ENCODE data around the gene NPAS3. TPM values are rescaled to one million over a fixed set of nuclear protein-coding genes. Genes with fewer than 3 reads are reported as not detected.

The NPAS3 gene
- total and polyA plus RNA-seq, 2 of the 13 experiments (the other 11 are each of a cell fraction or from before 2014, with no cell fraction given), result not detected

- TF ChIP-seq ARID4A (CRISPR knock-in tag; IDR thresholded peaks at IDR 0.05; ENCODE audit: borderline replicate concordance), result no peak
- no peak for TF ChIP-seq POGK (CRISPR knock-in tag; conservative IDR thresholded peaks at IDR 0.05)
- no peak for TF ChIP-seq NR2C2 (CRISPR knock-in tag; IDR thresholded peaks at IDR 0.05; ENCODE audit: borderline replicate concordance)
- no peak for TF ChIP-seq ZNF770 (CRISPR knock-in tag; IDR thresholded peaks at IDR 0.05)
- TF ChIP-seq, protein P1, sequence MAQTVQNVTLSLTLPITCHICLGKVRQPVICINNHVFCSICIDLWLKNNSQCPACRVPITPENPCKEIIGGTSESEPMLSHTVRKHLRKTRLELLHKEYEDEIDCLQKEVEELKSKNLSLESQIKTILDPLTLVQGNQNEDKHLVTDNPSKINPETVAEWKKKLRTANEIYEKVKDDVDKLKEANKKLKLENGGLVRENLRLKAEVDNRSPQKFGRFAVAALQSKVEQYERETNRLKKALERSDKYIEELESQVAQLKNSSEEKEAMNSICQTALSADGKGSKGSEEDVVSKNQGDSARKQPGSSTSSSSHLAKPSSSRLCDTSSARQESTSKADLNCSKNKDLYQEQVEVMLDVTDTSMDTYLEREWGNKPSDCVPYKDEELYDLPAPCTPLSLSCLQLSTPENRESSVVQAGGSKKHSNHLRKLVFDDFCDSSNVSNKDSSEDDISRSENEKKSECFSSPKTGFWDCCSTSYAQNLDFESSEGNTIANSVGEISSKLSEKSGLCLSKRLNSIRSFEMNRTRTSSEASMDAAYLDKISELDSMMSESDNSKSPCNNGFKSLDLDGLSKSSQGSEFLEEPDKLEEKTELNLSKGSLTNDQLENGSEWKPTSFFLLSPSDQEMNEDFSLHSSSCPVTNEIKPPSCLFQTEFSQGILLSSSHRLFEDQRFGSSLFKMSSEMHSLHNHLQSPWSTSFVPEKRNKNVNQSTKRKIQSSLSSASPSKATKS (CRISPR knock-in tag; IDR thresholded peaks at IDR 0.05), result no peak
- no peak for TF ChIP-seq SMAD9 (CRISPR knock-in tag; IDR thresholded peaks at IDR 0.05)
- TF ChIP-seq ZNF317 (CRISPR knock-in tag; IDR thresholded peaks at IDR 0.05), result no peak
- no peak for TF ChIP-seq ZKSCAN8 (CRISPR knock-in tag; IDR thresholded peaks at IDR 0.05; ENCODE audit: borderline replicate concordance)
- TF ChIP-seq KDM4B (CRISPR knock-in tag; IDR thresholded peaks at IDR 0.05), result no peak
- no peak for TF ChIP-seq ZC3H4 (CRISPR knock-in tag; IDR thresholded peaks at IDR 0.05; ENCODE audit: borderline replicate concordance)
- no peak for TF ChIP-seq BRCA1 (CRISPR knock-in tag; IDR thresholded peaks at IDR 0.05)
- TF ChIP-seq CENPT (CRISPR knock-in tag; IDR thresholded peaks at IDR 0.05; ENCODE audit: low read depth), result no peak
- TF ChIP-seq ZNF343 (CRISPR knock-in tag; IDR thresholded peaks at IDR 0.05), result no peak
- TF ChIP-seq HOXA3 (CRISPR knock-in tag; IDR thresholded peaks at IDR 0.05), result no peak
- TF ChIP-seq SNAPC2 (CRISPR knock-in tag; IDR thresholded peaks at IDR 0.05), result no peak
- 0 out of 2 replicates have a peak, but pooled peaks have one; percentile 50 for TF ChIP-seq ZNF354B (CRISPR knock-in tag; IDR thresholded peaks at IDR 0.05)
- no peak for TF ChIP-seq ZBTB46 (CRISPR knock-in tag; IDR thresholded peaks at IDR 0.05; ENCODE audit: borderline replicate concordance)
- no peak for TF ChIP-seq ZNF83 (CRISPR knock-in tag; IDR thresholded peaks at IDR 0.05; ENCODE audit: borderline replicate concordance)
Observed at GRCh38 chr14:33676135-33676566, 737.5 kb downstream of the NPAS3 start (continued).

Measured in HepG2 (cell line).